B cell (primary cell): ENCODE measurements around the gene PODNL1. TPM values are rescaled to one million over a fixed set of nuclear protein-coding genes. Genes with fewer than 3 reads are reported as not detected.

Source experiments
- ATAC-seq: fragments of 200-7000 bp; cut with Tn5 transposase; one replicate; pipeline ENCODE4 v1.10.0; 2021; ENCODE audit warnings: low read depth, mild to moderate bottlenecking, moderate number of reproducible peaks, moderate library complexity
- CTCF ChIA-PET: fragments of 350-600 bp; sonication (Branson Sonifier 250); formaldehyde crosslinking; loops from one replicate; lab custom pipeline; 2021; ENCODE audit warnings: antibody characterized with exemption, inconsistent platforms; lab: Charles Lee
- POLR2A ChIA-PET: fragments of 350-600 bp; sonication (Branson Sonifier 250); formaldehyde crosslinking; loops from one replicate; lab custom pipeline; 2021; ENCODE audit warnings: antibody characterized with exemption; lab: Charles Lee
- DNase-seq: peaks from one replicate; pipeline ENCODE4 v3.0.0; 2013
- H2AFZ ChIP-seq: 2 replicates; pipeline ENCODE4 v1.6.1; 2012; ENCODE audit warnings: mild to moderate bottlenecking, low read depth, low read length; ENCODE audit not compliant: insufficient read depth, poor library complexity, severe bottlenecking
- H3K27ac ChIP-seq, 2 donors: 1 replicate in 1 of 2; 2 replicates in 1 of 2; pipeline ENCODE4 v1.5.1; 2012 to 2013; ENCODE audit warnings: low read length in 2 of 2, mild to moderate bottlenecking in 2 of 2, moderate library complexity in 1 of 2
- H3K27me3 ChIP-seq, 4 experiments: fragments of 200-600 bp in 1 of 4; sonication (generic) in 1 of 4; replicated peaks in 1 of 4; 1 replicate in 2 of 4; 2 replicates in 2 of 4; pipeline versions ENCODE4 v1.6.1 to v1.7.0; 2013 to 2016; ENCODE audit warnings: low read length in 3 of 4, mild to moderate bottlenecking in 2 of 4, mixed read lengths in 1 of 4, moderate library complexity in 1 of 4; ENCODE audit not compliant: insufficient read depth in 4 of 4, control insufficient read depth in 3 of 4; ENCODE audit errors: control extremely low read depth in 1 of 4
- H3K36me3 ChIP-seq, 2 experiments: replicated peaks in 1 of 2; 1 replicate in 1 of 2; 2 replicates in 1 of 2; pipeline versions ENCODE4 v1.6.1 to v1.7.1; 2013; ENCODE audit warnings: low read length in 1 of 2; ENCODE audit not compliant: insufficient read depth in 2 of 2, control insufficient read depth in 1 of 2; ENCODE audit errors: control extremely low read depth in 1 of 2, extremely low read depth in 1 of 2
- H3K4me1 ChIP-seq, 2 donors: fragments of 200-600 bp in 1 of 2; sonication (generic) in 1 of 2; 1 replicate in 1 of 2; 2 replicates in 1 of 2; pipeline versions ENCODE4 v1.5.1 to v1.6.1; 2013 to 2017; ENCODE audit warnings: low read length in 2 of 2; ENCODE audit not compliant: control insufficient read depth in 2 of 2, insufficient read depth in 2 of 2
- H3K4me2 ChIP-seq: replicated peaks from 2 replicates; pipeline ENCODE3; 2012; ENCODE audit warnings: mild to moderate bottlenecking, low read depth, low read length; ENCODE audit not compliant: poor library complexity, severe bottlenecking
- H3K4me3 ChIP-seq, 5 experiments: fragments of 200-600 bp in 1 of 5; sonication (generic) in 1 of 5; 1 replicate in 3 of 5; 2 replicates in 2 of 5; pipeline versions ENCODE4 v1.5.1 to v1.7.0; 2011 to 2016; ENCODE audit warnings: low read length in 4 of 5, mild to moderate bottlenecking in 4 of 5, low read depth in 2 of 5, control low read depth in 1 of 5, moderate library complexity in 1 of 5; ENCODE audit not compliant: insufficient read depth in 1 of 5; ENCODE audit errors: control extremely low read depth in 1 of 5, extremely low read depth in 1 of 5
- H3K79me2 ChIP-seq: fragments of 200-600 bp; sonication (generic); one replicate; pipeline ENCODE4 v1.6.0; 2016; ENCODE audit warnings: low read length; ENCODE audit not compliant: control insufficient read depth, insufficient read depth
- H3K9ac ChIP-seq: fragments of 200-600 bp; sonication (generic); 2 replicates; pipeline ENCODE4 v1.6.1; 2017; ENCODE audit warnings: mild to moderate bottlenecking, low read length, moderate library complexity
- H3K9me3 ChIP-seq, 3 donors: one replicate each; pipeline versions ENCODE4 v1.6.1 to v1.7.1; 2013; ENCODE audit warnings: low read length in 2 of 3; ENCODE audit not compliant: control insufficient read depth in 2 of 3, insufficient read depth in 1 of 3; ENCODE audit errors: control extremely low read depth in 1 of 3
- H4K20me1 ChIP-seq: 2 replicates; pipeline ENCODE4 v1.6.0; 2012; ENCODE audit warnings: mild to moderate bottlenecking, low read length; ENCODE audit not compliant: insufficient read depth, control insufficient read depth, poor library complexity, severe bottlenecking
- H3K27ac Mint-ChIP-seq: one replicate; pipeline ENCODE4 v1.8.0; 2021; ENCODE audit warnings: mixed read lengths
- H3K27me3 Mint-ChIP-seq: one replicate; pipeline ENCODE4 v1.8.0; 2021; ENCODE audit warnings: mixed read lengths
- H3K4me1 Mint-ChIP-seq: one replicate; pipeline ENCODE4 v1.8.0; 2021; ENCODE audit warnings: mixed read lengths
- H3K4me3 Mint-ChIP-seq: one replicate; pipeline ENCODE4 v1.8.0; 2021; ENCODE audit warnings: mixed read lengths
- H3K9me3 Mint-ChIP-seq: one replicate; pipeline ENCODE4 v1.8.0; 2022; ENCODE audit warnings: mixed read lengths; ENCODE audit not compliant: insufficient read depth
- EZH2 ChIP-seq: IDR thresholded peaks from 2 replicates; pipeline ENCODE4 v1.6.1; 2012; ENCODE audit warnings: borderline replicate concordance, low read depth, mild to moderate bottlenecking, moderate library complexity, low read length; ENCODE audit not compliant: insufficient read depth, poor library complexity, severe bottlenecking
- WGBS: methylation state at CpG from one replicate; pipeline ENCODE4 v1.1.5; 2013; ENCODE audit warnings: missing lambda C conversion rate; ENCODE audit not compliant: insufficient coverage; 5-methylcytosine and 5-hydroxymethylcytosine counted together
- intact Hi-C: fragments of 100-400 bp; cut with micrococcal nuclease; formaldehyde crosslinking; loops from one replicate; pipeline ENCODE4 v1.10.0; 2022
- polyA plus RNA-seq: library from polyadenylated mRNA; depleted of rRNA; stranded (reverse); fragments of >200 nt; gene quantifications from 2 replicates; pipeline ENCODE4 v1.2.3, GENCODE V29; 2012
- total RNA-seq, 2 donors: library from RNA; stranded (reverse); fragments of 120-200 nt in 1 of 2; gene quantifications; 1 replicate in 1 of 2; 2 replicates in 1 of 2; pipeline versions ENCODE4 v1.2.3 to v1.2.4, GENCODE V29; 2013 to 2022
- TF ChIP-seq, protein P1 (sequence below): fragments of 200-600 bp; IDR thresholded peaks from one replicate; pipeline ENCODE4 v1.8.0; 2022; ENCODE audit warnings: antibody characterized with exemption, mild to moderate bottlenecking

PODNL1 gene
- total and polyA plus RNA-seq, 2 donors (not counting 1 experiment from before 2014, with no cell fraction given) = not detected

DNA sequence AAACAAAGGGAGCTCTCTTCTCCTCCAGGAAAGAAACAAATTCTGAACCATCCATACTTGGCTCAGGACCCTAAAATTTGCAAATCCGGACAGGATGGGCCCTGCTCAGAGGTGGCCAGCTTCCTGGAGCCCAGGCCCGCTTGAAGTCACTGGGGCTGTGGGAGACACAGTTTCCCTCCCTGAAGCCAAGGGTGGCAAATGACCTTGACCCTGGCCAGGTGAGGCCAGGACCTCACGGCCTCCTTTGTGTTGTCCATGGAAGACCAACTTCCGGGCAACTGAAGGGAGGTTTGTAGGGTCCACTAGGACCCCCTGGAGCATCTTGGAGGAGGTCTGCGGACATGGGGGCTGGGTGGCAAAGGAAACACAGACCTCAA, 55.8 kb downstream of the PODNL1 start:
- H3K27ac ChIP-seq = no peak overlapping the region
- TF ChIP-seq EZH2 = no peak
- TF ChIP-seq, protein P1, sequence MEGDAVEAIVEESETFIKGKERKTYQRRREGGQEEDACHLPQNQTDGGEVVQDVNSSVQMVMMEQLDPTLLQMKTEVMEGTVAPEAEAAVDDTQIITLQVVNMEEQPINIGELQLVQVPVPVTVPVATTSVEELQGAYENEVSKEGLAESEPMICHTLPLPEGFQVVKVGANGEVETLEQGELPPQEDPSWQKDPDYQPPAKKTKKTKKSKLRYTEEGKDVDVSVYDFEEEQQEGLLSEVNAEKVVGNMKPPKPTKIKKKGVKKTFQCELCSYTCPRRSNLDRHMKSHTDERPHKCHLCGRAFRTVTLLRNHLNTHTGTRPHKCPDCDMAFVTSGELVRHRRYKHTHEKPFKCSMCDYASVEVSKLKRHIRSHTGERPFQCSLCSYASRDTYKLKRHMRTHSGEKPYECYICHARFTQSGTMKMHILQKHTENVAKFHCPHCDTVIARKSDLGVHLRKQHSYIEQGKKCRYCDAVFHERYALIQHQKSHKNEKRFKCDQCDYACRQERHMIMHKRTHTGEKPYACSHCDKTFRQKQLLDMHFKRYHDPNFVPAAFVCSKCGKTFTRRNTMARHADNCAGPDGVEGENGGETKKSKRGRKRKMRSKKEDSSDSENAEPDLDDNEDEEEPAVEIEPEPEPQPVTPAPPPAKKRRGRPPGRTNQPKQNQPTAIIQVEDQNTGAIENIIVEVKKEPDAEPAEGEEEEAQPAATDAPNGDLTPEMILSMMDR = no peak
- 89% methylated on average over 5 of the region's 5 CpGs for WGBS
- ChIA-PET POLR2A (interaction anchor here (1.1 kb wide), 1 partner anchor 189 kb away, joined by 6 read pairs; no protein-coding TSS in a partner anchor), CTCF (interaction anchor here (0.9 to 9.3 kb wide), 8 partner anchors 9 to 466 kb away, joined by 3 to 92 read pairs (median 6); partner anchors contain the start of genes IL27RA and MISP3)
- H3K4me1 Mint-ChIP-seq = peaks cover 25% of the 10 kb centered on the region
- no peak overlapping the region for H3K9ac ChIP-seq
- no peak overlapping the region for H3K4me3 ChIP-seq
- H4K20me1 ChIP-seq = no peaks in the 10 kb centered on the region
- intact Hi-C loops = no loop called here
- peak overlapping the region; percentile 73 for H3K4me2 ChIP-seq
- H2AFZ ChIP-seq = no peak overlapping the region
- no peaks in the 10 kb centered on the region for H3K9me3 ChIP-seq
- no peaks in the 10 kb centered on the region for H3K79me2 ChIP-seq
- no peaks in the 10 kb centered on the region for H3K9me3 Mint-ChIP-seq
- no peaks in the 10 kb centered on the region for H3K36me3 ChIP-seq
- no peak overlapping the region for H3K4me3 Mint-ChIP-seq
- DNase-seq (no peak), ATAC-seq (no peak)
- peaks cover 26 to 34% of the 10 kb centered on the region in 2 donors for H3K4me1 ChIP-seq
- H3K27me3 Mint-ChIP-seq = no peaks in the 10 kb centered on the region
- H3K27ac Mint-ChIP-seq = peak overlapping the region; percentile 78
- peaks cover 0 to 9% (median 0%) of the 10 kb centered on the region in 4 experiments for H3K27me3 ChIP-seq

DNA sequence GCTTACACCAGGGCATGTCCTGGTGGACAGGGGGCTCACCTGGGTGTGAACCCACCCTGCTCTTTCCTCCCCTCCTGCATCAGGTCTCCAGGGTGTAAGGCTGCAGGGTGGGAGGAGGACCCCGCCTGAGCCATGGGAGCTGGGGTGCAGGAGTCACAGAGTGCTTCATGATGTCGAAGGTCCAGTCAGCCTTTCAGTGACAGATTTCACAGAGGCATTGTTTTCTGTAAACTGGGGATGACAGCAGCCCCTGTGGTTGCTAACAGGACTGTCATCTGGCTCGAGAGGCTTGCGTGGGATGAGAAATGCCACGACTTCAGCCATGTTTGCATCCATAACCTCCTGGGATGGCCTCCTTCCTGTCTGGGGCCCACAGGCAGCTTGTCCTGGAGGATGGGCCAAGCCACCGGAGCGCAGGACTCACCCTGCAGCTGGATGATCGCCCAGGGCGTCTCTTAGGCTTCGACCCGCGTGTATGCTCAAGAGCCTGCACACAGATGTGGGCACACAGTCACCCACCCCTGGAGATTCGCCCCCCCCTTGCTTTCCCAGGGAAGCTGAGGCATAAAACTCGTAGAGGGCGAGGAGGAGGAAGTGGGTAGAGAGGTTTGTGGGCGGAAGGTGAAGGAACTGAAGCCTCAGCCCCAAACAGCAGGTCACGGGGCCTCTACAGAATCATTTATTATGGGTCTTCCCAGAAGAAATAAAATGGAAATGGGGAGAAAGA, 56.4 kb downstream of the PODNL1 start:
- H3K4me2 ChIP-seq = peak overlapping the region; percentile 73
- peak overlapping the region; percentile 78 for H3K27ac Mint-ChIP-seq
- H3K4me1 Mint-ChIP-seq = peaks cover 25% of the 10 kb centered on the region
- intact Hi-C loops = no loop called here
- peak overlapping the region; percentile 41 for H2AFZ ChIP-seq
- H3K27me3 ChIP-seq = peaks cover 0 to 9% (median 0%) of the 10 kb centered on the region in 4 experiments
- no peaks in the 10 kb centered on the region for H3K79me2 ChIP-seq
- H4K20me1 ChIP-seq = no peaks in the 10 kb centered on the region
- no peak for ATAC-seq
- ChIA-PET CTCF (interaction anchor here (0.9 to 9.3 kb wide), 16 partner anchors 9 to 466 kb away, joined by 3 to 92 read pairs (median 4); partner anchors contain the start of genes IL27RA and MISP3), POLR2A (interaction anchor here (1.1 to 2.3 kb wide), 2 partner anchors 125 to 190 kb away, joined by 6 read pairs; partner anchors contain the start of gene RFX1)
- no peaks in the 10 kb centered on the region for H3K27me3 Mint-ChIP-seq
- H3K4me3 ChIP-seq = no peak overlapping the region
- no peak overlapping the region for H3K9ac ChIP-seq
- H3K4me1 ChIP-seq = peaks cover 26 to 34% of the 10 kb centered on the region in 2 donors
- H3K9me3 Mint-ChIP-seq = no peaks in the 10 kb centered on the region
- TF ChIP-seq, protein P1 = no peak
- TF ChIP-seq EZH2 = no peak
- no peak overlapping the region for H3K27ac ChIP-seq
- peak; percentile 61 for DNase-seq
- 6% methylated on average over 12 of the region's 17 CpGs for WGBS
- H3K36me3 ChIP-seq = no peaks in the 10 kb centered on the region
- peak overlapping the region; percentile 55 for H3K4me3 Mint-ChIP-seq
- H3K9me3 ChIP-seq = no peaks in the 10 kb centered on the region
